Measurements from ENCODE around the gene RAB34.

RAB34 gene

DNA sequence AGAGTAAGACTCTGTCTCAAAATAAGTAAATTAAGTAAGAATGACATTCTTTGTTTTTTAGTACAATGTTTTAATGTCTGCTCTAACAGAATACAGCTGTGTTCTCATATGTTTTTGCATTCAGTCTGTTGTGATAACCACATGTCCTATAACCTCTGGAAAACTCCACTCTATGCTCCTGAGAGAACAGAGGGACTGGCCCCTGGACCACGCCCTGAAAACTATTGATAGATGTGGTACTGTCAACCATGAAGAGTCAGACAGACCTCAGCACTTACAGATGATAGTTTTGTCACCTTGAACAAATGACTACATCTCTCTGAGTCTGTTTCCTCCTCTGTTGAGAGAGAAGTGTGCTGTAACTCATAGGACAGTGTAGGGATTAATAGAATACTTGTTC lies 47.8 kb downstream of the RAB34 start:
- Histone ChIP-seq H3K9ac (ENCODE audit: insufficient read length) (no peak overlapping the region), H3K4me3 (no peak overlapping the region), H3K9me3 (ENCODE audit: low read depth, low read length) (no peaks in the 10 kb centered on the region), H3K36me3 (ENCODE audit: insufficient read depth, low read length) (peaks cover 79% of the 10 kb centered on the region), H3K27ac (no peak overlapping the region)
- no peak for TF ChIP-seq EZH2 (IDR thresholded peaks at IDR 0.05)
- no peak for TF ChIP-seq FOXP2 (optimal IDR thresholded peaks at IDR 0.05; ENCODE audit: control extremely low read depth, extremely low read length, insufficient read depth)
- TF ChIP-seq POLR2AphosphoS5 (IDR thresholded peaks at IDR 0.05; ENCODE audit: borderline replicate concordance, low read depth, low read length) = no peak
- DNase-seq (ENCODE audit: low read depth, low spot score) = no peak

DNA sequence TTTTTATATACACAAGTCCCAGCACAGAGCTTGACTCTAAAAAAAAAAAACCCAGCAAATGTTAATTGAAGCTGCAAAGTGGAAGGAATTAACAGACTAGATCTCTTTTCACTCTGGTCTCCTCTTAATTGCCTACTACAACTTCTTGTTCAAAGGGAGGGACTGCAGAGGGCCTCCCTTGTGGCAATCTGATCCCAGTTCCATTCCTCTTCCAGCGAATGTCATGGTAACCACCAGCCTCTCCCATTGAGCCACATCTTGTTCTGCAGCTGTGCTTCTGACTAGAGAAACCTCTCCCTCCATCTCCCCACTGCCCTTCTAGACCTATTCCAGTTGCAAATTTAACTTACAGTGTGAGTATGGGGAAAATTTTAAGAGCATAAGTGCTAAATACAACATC lies 49.8 kb downstream of the RAB34 start:
- H3K4me3 ChIP-seq = no peak overlapping the region
- peaks cover 63% of the 10 kb centered on the region for H3K36me3 ChIP-seq (ENCODE audit: insufficient read depth, low read length)
- H3K9ac ChIP-seq (ENCODE audit: insufficient read length) = no peak overlapping the region
- no peaks in the 10 kb centered on the region for H3K9me3 ChIP-seq (ENCODE audit: low read depth, low read length)
- TF ChIP-seq POLR2AphosphoS5 (IDR thresholded peaks at IDR 0.05; ENCODE audit: borderline replicate concordance, low read depth, low read length) (no peak), EZH2 (IDR thresholded peaks at IDR 0.05) (no peak), FOXP2 (optimal IDR thresholded peaks at IDR 0.05; ENCODE audit: control extremely low read depth, extremely low read length, insufficient read depth) (no peak)
- DNase-seq (ENCODE audit: low read depth, low spot score) = no peak
- no peak overlapping the region; the same call in 1 of the 2 replicates for H3K27ac ChIP-seq

- DNase-seq (ENCODE audit: low read depth, low spot score) = no peak
- TF ChIP-seq POLR2AphosphoS5 (IDR thresholded peaks at IDR 0.05; ENCODE audit: borderline replicate concordance, low read depth, low read length) (no peak), EZH2 (IDR thresholded peaks at IDR 0.05) (no peak), FOXP2 (optimal IDR thresholded peaks at IDR 0.05; ENCODE audit: control extremely low read depth, extremely low read length, insufficient read depth) (no peak)
- Histone ChIP-seq H3K4me3 (no peak overlapping the region), H3K27ac (no peak overlapping the region), H3K36me3 (ENCODE audit: insufficient read depth, low read length) (peaks cover 44% of the 10 kb centered on the region), H3K9ac (ENCODE audit: insufficient read length) (no peak overlapping the region), H3K9me3 (ENCODE audit: low read depth, low read length) (no peaks in the 10 kb centered on the region)
Measured at GRCh38 chr17:28665994-28666393, 51.7 kb downstream of the RAB34 start.

Measured in SK-N-MC (cell line).